WTC11 (cell line): ENCODE results near the gene PPDPF. TPM values are rescaled to one million over a fixed set of nuclear protein-coding genes. Genes with fewer than 3 reads are reported as not detected.

Experiments
- ATAC-seq: fragments of 200-7000 bp; cut with Tn5 transposase; 2 replicates; pipeline ENCODE4 v1.10.0; 2021; ENCODE audit warnings: mild to moderate bottlenecking, moderate library complexity
- CTCF ChIA-PET: fragments of 300-600 bp; sonication (Branson Sonifier 250); formaldehyde crosslinking; loops from one replicate; lab custom pipeline; 2021; ENCODE audit warnings: antibody characterized with exemption; lab: Charles Lee
- POLR2A ChIA-PET: fragments of 350-600 bp; sonication (Branson Sonifier 250); formaldehyde crosslinking; loops from one replicate; lab custom pipeline; 2021; ENCODE audit warnings: antibody characterized with exemption; lab: Charles Lee
- DNase-seq: peaks from one replicate; pipeline ENCODE4 v3.0.0; 2021; ENCODE audit warnings: low spot score
- H3K27ac Mint-ChIP-seq: 2 replicates; pipeline ENCODE4 v1.8.0; 2021; ENCODE audit warnings: mixed read lengths
- H3K27me3 Mint-ChIP-seq: 2 replicates; pipeline ENCODE4 v1.8.0; 2021; ENCODE audit warnings: low read depth, mild to moderate bottlenecking, moderate library complexity, mixed read lengths
- H3K36me3 Mint-ChIP-seq: 2 replicates; pipeline ENCODE4 v1.8.0; 2021; ENCODE audit warnings: mixed read lengths
- H3K4me1 Mint-ChIP-seq: 2 replicates; pipeline ENCODE4 v1.8.0; 2022; ENCODE audit warnings: mixed read lengths
- H3K4me3 Mint-ChIP-seq: 2 replicates; pipeline ENCODE4 v1.8.0; 2021; ENCODE audit warnings: mild to moderate bottlenecking, moderate library complexity, mixed read lengths
- H3K9me3 Mint-ChIP-seq: 2 replicates; pipeline ENCODE4 v1.8.0; 2021; ENCODE audit warnings: mixed read lengths
- CBFB ChIP-seq: sonication (generic); formaldehyde crosslinking; IDR thresholded peaks from 2 replicates; pipeline ENCODE4 v1.8.1; 2022; ENCODE audit warnings: mild to moderate bottlenecking, low read depth, missing genetic modification reagents
- EMX1 ChIP-seq: fragments of 250-450 bp; sonication (Bioruptor Pico); IDR thresholded peaks from 2 replicates; pipeline ENCODE4 v1.8.0; 2021; ENCODE audit warnings: mild to moderate bottlenecking
- SP1 ChIP-seq: sonication (generic); formaldehyde crosslinking; conservative IDR thresholded peaks from 2 replicates; pipeline ENCODE4 v1.8.1; 2022; ENCODE audit warnings: missing genetic modification reagents
- TCF7 ChIP-seq: sonication (generic); formaldehyde crosslinking; IDR thresholded peaks from 2 replicates; pipeline ENCODE4 v1.8.0; 2022; ENCODE audit warnings: mild to moderate bottlenecking, low read depth, missing genetic modification reagents, moderate library complexity
- TEAD4 ChIP-seq: sonication (generic); formaldehyde crosslinking; IDR thresholded peaks from 2 replicates; pipeline ENCODE4 v1.8.0; 2022; ENCODE audit warnings: mild to moderate bottlenecking, missing genetic modification reagents
- TP53 ChIP-seq: sonication (generic); formaldehyde crosslinking; IDR thresholded peaks from 2 replicates; pipeline ENCODE4 v1.8.1; 2023; ENCODE audit warnings: mild to moderate bottlenecking, missing genetic modification reagents
- ZNF121 ChIP-seq: sonication (generic); formaldehyde crosslinking; IDR thresholded peaks from 2 replicates; pipeline ENCODE4 v1.8.0; 2023; ENCODE audit warnings: missing genetic modification reagents
- ZNF263 ChIP-seq: sonication (generic); formaldehyde crosslinking; IDR thresholded peaks from 2 replicates; pipeline ENCODE4 v1.8.1; 2022; ENCODE audit warnings: low read depth, mild to moderate bottlenecking, moderate library complexity, missing genetic modification reagents
- total RNA-seq: library from RNA; stranded (reverse); gene quantifications from 3 replicates; pipeline ENCODE4 v1.2.3, GENCODE V29; 2021
- TF ChIP-seq, protein P1 (sequence below): sonication (generic); formaldehyde crosslinking; IDR thresholded peaks from 2 replicates; pipeline ENCODE4 v1.8.0; 2022; ENCODE audit warnings: mild to moderate bottlenecking, missing genetic modification reagents
- TF ChIP-seq, protein P2 (sequence below): sonication (generic); formaldehyde crosslinking; IDR thresholded peaks from 2 replicates; pipeline ENCODE4 v1.8.0; 2023; ENCODE audit warnings: missing genetic modification reagents
- TF ChIP-seq, protein P3 (sequence below): sonication (generic); formaldehyde crosslinking; conservative IDR thresholded peaks from 2 replicates; pipeline ENCODE4 v1.8.1; 2023; ENCODE audit warnings: mild to moderate bottlenecking, low read depth, missing genetic modification reagents, moderate library complexity
- TF ChIP-seq, protein P4 (sequence below): sonication (generic); formaldehyde crosslinking; IDR thresholded peaks from 2 replicates; pipeline ENCODE4 v1.8.0; 2022; ENCODE audit warnings: missing genetic modification reagents
- TF ChIP-seq, protein P5 (sequence below): fragments of 250-450 bp; sonication (Bioruptor Pico); IDR thresholded peaks from 2 replicates; pipeline ENCODE4 v1.9.0; 2021; ENCODE audit warnings: mild to moderate bottlenecking, borderline replicate concordance

Gene PPDPF
- total RNA-seq, 1 experiment from 2014 or later, result 170 TPM

DNA sequence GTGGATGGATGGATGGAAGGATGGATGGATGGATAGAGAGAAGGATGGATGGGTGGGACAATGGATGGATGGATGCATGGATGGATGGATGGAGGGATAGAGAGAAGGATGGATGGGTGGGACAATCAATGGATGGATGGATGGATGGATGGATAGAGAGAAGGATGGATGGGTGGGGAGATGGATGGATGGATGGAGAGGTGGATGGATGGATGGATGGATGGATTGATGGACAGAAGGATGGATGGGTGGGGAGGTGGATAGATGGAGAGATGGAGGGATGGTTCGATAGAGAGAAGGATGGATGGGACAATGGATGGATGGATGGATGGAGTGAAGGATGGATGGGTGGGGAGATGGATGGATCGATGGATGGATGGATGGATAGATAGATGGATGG, 28.0 kb upstream of the PPDPF start:
- CTCF ChIA-PET, result no interaction called here
- Mint-ChIP-seq H3K27ac (no peak overlapping the region), H3K36me3 (peaks cover 16% of the 10 kb centered on the region), H3K27me3 (peaks cover 38% of the 10 kb centered on the region), H3K9me3 (peaks cover 9% of the 10 kb centered on the region), H3K4me3 (no peak overlapping the region), H3K4me1 (peaks cover 7% of the 10 kb centered on the region)
- DNase-seq (no peak), ATAC-seq (no peak)
- POLR2A ChIA-PET, result no interaction called here
- TF ChIP-seq, protein P1, sequence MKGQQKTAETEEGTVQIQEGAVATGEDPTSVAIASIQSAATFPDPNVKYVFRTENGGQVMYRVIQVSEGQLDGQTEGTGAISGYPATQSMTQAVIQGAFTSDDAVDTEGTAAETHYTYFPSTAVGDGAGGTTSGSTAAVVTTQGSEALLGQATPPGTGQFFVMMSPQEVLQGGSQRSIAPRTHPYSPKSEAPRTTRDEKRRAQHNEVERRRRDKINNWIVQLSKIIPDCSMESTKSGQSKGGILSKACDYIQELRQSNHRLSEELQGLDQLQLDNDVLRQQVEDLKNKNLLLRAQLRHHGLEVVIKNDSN (CRISPR knock-in tag), result no peak
- TF ChIP-seq, protein P2, sequence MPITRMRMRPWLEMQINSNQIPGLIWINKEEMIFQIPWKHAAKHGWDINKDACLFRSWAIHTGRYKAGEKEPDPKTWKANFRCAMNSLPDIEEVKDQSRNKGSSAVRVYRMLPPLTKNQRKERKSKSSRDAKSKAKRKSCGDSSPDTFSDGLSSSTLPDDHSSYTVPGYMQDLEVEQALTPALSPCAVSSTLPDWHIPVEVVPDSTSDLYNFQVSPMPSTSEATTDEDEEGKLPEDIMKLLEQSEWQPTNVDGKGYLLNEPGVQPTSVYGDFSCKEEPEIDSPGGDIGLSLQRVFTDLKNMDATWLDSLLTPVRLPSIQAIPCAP (CRISPR knock-in tag), result no peak
- TF ChIP-seq TP53 (CRISPR knock-in tag), result no peak

DNA sequence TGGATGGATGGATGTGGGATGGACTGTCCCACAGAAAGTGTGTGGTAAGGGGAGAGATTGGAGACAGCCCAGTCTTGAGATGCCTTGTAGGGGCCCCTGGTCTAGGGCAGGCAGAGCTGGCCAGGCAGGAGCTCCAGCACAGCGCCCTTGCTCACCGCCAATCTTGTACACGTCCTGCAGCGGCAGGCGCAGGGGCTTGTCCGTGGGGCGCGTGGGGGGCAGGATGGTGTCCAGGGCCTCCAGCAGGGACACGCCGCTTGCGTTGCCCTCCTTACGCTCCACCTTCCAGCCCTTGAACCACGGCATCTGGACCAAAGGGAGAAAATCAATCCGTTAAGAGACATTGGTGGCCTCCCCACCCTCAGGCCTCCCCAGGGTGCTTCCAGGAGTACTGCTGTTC, 27.6 kb upstream of the PPDPF start:
- H3K27ac Mint-ChIP-seq, result no peak overlapping the region
- H3K36me3 Mint-ChIP-seq, result peaks cover 16% of the 10 kb centered on the region
- peaks cover 9% of the 10 kb centered on the region for H3K9me3 Mint-ChIP-seq
- no peak overlapping the region for H3K4me3 Mint-ChIP-seq
- CTCF ChIA-PET, result interaction anchor here (0.9 to 1.8 kb wide), 2 partner anchors 9 to 28 kb away, joined by 3 to 4 read pairs; partner anchors contain the start of gene PPDPF
- ATAC-seq (no peak), DNase-seq (no peak)
- TF ChIP-seq, protein P3, sequence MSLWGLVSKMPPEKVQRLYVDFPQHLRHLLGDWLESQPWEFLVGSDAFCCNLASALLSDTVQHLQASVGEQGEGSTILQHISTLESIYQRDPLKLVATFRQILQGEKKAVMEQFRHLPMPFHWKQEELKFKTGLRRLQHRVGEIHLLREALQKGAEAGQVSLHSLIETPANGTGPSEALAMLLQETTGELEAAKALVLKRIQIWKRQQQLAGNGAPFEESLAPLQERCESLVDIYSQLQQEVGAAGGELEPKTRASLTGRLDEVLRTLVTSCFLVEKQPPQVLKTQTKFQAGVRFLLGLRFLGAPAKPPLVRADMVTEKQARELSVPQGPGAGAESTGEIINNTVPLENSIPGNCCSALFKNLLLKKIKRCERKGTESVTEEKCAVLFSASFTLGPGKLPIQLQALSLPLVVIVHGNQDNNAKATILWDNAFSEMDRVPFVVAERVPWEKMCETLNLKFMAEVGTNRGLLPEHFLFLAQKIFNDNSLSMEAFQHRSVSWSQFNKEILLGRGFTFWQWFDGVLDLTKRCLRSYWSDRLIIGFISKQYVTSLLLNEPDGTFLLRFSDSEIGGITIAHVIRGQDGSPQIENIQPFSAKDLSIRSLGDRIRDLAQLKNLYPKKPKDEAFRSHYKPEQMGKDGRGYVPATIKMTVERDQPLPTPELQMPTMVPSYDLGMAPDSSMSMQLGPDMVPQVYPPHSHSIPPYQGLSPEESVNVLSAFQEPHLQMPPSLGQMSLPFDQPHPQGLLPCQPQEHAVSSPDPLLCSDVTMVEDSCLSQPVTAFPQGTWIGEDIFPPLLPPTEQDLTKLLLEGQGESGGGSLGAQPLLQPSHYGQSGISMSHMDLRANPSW (CRISPR knock-in tag), result no peak
- TF ChIP-seq TCF7 (CRISPR knock-in tag), result no peak
- no peak for TF ChIP-seq EMX1 (CRISPR knock-in tag)
- TF ChIP-seq, protein P4, sequence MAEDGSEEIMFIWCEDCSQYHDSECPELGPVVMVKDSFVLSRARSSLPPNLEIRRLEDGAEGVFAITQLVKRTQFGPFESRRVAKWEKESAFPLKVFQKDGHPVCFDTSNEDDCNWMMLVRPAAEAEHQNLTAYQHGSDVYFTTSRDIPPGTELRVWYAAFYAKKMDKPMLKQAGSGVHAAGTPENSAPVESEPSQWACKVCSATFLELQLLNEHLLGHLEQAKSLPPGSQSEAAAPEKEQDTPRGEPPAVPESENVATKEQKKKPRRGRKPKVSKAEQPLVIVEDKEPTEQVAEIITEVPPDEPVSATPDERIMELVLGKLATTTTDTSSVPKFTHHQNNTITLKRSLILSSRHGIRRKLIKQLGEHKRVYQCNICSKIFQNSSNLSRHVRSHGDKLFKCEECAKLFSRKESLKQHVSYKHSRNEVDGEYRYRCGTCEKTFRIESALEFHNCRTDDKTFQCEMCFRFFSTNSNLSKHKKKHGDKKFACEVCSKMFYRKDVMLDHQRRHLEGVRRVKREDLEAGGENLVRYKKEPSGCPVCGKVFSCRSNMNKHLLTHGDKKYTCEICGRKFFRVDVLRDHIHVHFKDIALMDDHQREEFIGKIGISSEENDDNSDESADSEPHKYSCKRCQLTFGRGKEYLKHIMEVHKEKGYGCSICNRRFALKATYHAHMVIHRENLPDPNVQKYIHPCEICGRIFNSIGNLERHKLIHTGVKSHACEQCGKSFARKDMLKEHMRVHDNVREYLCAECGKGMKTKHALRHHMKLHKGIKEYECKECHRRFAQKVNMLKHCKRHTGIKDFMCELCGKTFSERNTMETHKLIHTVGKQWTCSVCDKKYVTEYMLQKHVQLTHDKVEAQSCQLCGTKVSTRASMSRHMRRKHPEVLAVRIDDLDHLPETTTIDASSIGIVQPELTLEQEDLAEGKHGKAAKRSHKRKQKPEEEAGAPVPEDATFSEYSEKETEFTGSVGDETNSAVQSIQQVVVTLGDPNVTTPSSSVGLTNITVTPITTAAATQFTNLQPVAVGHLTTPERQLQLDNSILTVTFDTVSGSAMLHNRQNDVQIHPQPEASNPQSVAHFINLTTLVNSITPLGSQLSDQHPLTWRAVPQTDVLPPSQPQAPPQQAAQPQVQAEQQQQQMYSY (CRISPR knock-in tag), result no peak
- no peak for TF ChIP-seq SP1 (CRISPR knock-in tag)
- TF ChIP-seq ZNF263, result no peak
- TF ChIP-seq, protein P2 (CRISPR knock-in tag), result no peak
- no peak for TF ChIP-seq ZNF121 (CRISPR knock-in tag)
- no peak for TF ChIP-seq CBFB
- no peak for TF ChIP-seq TEAD4
- TF ChIP-seq, protein P5, sequence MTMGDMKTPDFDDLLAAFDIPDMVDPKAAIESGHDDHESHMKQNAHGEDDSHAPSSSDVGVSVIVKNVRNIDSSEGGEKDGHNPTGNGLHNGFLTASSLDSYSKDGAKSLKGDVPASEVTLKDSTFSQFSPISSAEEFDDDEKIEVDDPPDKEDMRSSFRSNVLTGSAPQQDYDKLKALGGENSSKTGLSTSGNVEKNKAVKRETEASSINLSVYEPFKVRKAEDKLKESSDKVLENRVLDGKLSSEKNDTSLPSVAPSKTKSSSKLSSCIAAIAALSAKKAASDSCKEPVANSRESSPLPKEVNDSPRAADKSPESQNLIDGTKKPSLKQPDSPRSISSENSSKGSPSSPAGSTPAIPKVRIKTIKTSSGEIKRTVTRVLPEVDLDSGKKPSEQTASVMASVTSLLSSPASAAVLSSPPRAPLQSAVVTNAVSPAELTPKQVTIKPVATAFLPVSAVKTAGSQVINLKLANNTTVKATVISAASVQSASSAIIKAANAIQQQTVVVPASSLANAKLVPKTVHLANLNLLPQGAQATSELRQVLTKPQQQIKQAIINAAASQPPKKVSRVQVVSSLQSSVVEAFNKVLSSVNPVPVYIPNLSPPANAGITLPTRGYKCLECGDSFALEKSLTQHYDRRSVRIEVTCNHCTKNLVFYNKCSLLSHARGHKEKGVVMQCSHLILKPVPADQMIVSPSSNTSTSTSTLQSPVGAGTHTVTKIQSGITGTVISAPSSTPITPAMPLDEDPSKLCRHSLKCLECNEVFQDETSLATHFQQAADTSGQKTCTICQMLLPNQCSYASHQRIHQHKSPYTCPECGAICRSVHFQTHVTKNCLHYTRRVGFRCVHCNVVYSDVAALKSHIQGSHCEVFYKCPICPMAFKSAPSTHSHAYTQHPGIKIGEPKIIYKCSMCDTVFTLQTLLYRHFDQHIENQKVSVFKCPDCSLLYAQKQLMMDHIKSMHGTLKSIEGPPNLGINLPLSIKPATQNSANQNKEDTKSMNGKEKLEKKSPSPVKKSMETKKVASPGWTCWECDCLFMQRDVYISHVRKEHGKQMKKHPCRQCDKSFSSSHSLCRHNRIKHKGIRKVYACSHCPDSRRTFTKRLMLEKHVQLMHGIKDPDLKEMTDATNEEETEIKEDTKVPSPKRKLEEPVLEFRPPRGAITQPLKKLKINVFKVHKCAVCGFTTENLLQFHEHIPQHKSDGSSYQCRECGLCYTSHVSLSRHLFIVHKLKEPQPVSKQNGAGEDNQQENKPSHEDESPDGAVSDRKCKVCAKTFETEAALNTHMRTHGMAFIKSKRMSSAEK, result no peak
- POLR2A ChIA-PET, result no interaction called here
- H3K4me1 Mint-ChIP-seq, result peaks cover 7% of the 10 kb centered on the region
- peaks cover 42% of the 10 kb centered on the region for H3K27me3 Mint-ChIP-seq
